B cell (primary cell): ENCODE data around the gene ALDH1A1. TPM values are rescaled to one million over a fixed set of nuclear protein-coding genes. Genes with fewer than 3 reads are reported as not detected.

ENCODE experiments used
- ATAC-seq: fragments of 200-7000 bp; cut with Tn5 transposase; one replicate; pipeline ENCODE4 v1.10.0; 2021; ENCODE audit warnings: low read depth, mild to moderate bottlenecking, moderate number of reproducible peaks, moderate library complexity
- CTCF ChIA-PET: fragments of 350-600 bp; sonication (Branson Sonifier 250); formaldehyde crosslinking; loops from one replicate; lab custom pipeline; 2021; ENCODE audit warnings: antibody characterized with exemption, inconsistent platforms; lab: Charles Lee
- POLR2A ChIA-PET: fragments of 350-600 bp; sonication (Branson Sonifier 250); formaldehyde crosslinking; loops from one replicate; lab custom pipeline; 2021; ENCODE audit warnings: antibody characterized with exemption; lab: Charles Lee
- DNase-seq: peaks from one replicate; pipeline ENCODE4 v3.0.0; 2013
- H2AFZ ChIP-seq: 2 replicates; pipeline ENCODE4 v1.6.1; 2012; ENCODE audit warnings: mild to moderate bottlenecking, low read depth, low read length; ENCODE audit not compliant: insufficient read depth, poor library complexity, severe bottlenecking
- H3K27ac ChIP-seq, 2 donors: 1 replicate in 1 of 2; 2 replicates in 1 of 2; pipeline ENCODE4 v1.5.1; 2012 to 2013; ENCODE audit warnings: low read length in 2 of 2, mild to moderate bottlenecking in 2 of 2, moderate library complexity in 1 of 2
- H3K27me3 ChIP-seq, 4 experiments: fragments of 200-600 bp in 1 of 4; sonication (generic) in 1 of 4; replicated peaks in 1 of 4; 1 replicate in 2 of 4; 2 replicates in 2 of 4; pipeline versions ENCODE4 v1.6.1 to v1.7.0; 2013 to 2016; ENCODE audit warnings: low read length in 3 of 4, mild to moderate bottlenecking in 2 of 4, mixed read lengths in 1 of 4, moderate library complexity in 1 of 4; ENCODE audit not compliant: insufficient read depth in 4 of 4, control insufficient read depth in 3 of 4; ENCODE audit errors: control extremely low read depth in 1 of 4
- H3K36me3 ChIP-seq, 2 experiments: replicated peaks in 1 of 2; 1 replicate in 1 of 2; 2 replicates in 1 of 2; pipeline versions ENCODE4 v1.6.1 to v1.7.1; 2013; ENCODE audit warnings: low read length in 1 of 2; ENCODE audit not compliant: insufficient read depth in 2 of 2, control insufficient read depth in 1 of 2; ENCODE audit errors: control extremely low read depth in 1 of 2, extremely low read depth in 1 of 2
- H3K4me1 ChIP-seq, 2 donors: fragments of 200-600 bp in 1 of 2; sonication (generic) in 1 of 2; 1 replicate in 1 of 2; 2 replicates in 1 of 2; pipeline versions ENCODE4 v1.5.1 to v1.6.1; 2013 to 2017; ENCODE audit warnings: low read length in 2 of 2; ENCODE audit not compliant: control insufficient read depth in 2 of 2, insufficient read depth in 2 of 2
- H3K4me2 ChIP-seq: replicated peaks from 2 replicates; pipeline ENCODE3; 2012; ENCODE audit warnings: mild to moderate bottlenecking, low read depth, low read length; ENCODE audit not compliant: poor library complexity, severe bottlenecking
- H3K4me3 ChIP-seq, 5 experiments: fragments of 200-600 bp in 1 of 5; sonication (generic) in 1 of 5; 1 replicate in 3 of 5; 2 replicates in 2 of 5; pipeline versions ENCODE4 v1.5.1 to v1.7.0; 2011 to 2016; ENCODE audit warnings: low read length in 4 of 5, mild to moderate bottlenecking in 4 of 5, low read depth in 2 of 5, control low read depth in 1 of 5, moderate library complexity in 1 of 5; ENCODE audit not compliant: insufficient read depth in 1 of 5; ENCODE audit errors: control extremely low read depth in 1 of 5, extremely low read depth in 1 of 5
- H3K79me2 ChIP-seq: fragments of 200-600 bp; sonication (generic); one replicate; pipeline ENCODE4 v1.6.0; 2016; ENCODE audit warnings: low read length; ENCODE audit not compliant: control insufficient read depth, insufficient read depth
- H3K9ac ChIP-seq: fragments of 200-600 bp; sonication (generic); 2 replicates; pipeline ENCODE4 v1.6.1; 2017; ENCODE audit warnings: mild to moderate bottlenecking, low read length, moderate library complexity
- H3K9me3 ChIP-seq, 3 donors: one replicate each; pipeline versions ENCODE4 v1.6.1 to v1.7.1; 2013; ENCODE audit warnings: low read length in 2 of 3; ENCODE audit not compliant: control insufficient read depth in 2 of 3, insufficient read depth in 1 of 3; ENCODE audit errors: control extremely low read depth in 1 of 3
- H4K20me1 ChIP-seq: 2 replicates; pipeline ENCODE4 v1.6.0; 2012; ENCODE audit warnings: mild to moderate bottlenecking, low read length; ENCODE audit not compliant: insufficient read depth, control insufficient read depth, poor library complexity, severe bottlenecking
- H3K27ac Mint-ChIP-seq: one replicate; pipeline ENCODE4 v1.8.0; 2021; ENCODE audit warnings: mixed read lengths
- H3K27me3 Mint-ChIP-seq: one replicate; pipeline ENCODE4 v1.8.0; 2021; ENCODE audit warnings: mixed read lengths
- H3K4me1 Mint-ChIP-seq: one replicate; pipeline ENCODE4 v1.8.0; 2021; ENCODE audit warnings: mixed read lengths
- H3K4me3 Mint-ChIP-seq: one replicate; pipeline ENCODE4 v1.8.0; 2021; ENCODE audit warnings: mixed read lengths
- H3K9me3 Mint-ChIP-seq: one replicate; pipeline ENCODE4 v1.8.0; 2022; ENCODE audit warnings: mixed read lengths; ENCODE audit not compliant: insufficient read depth
- EZH2 ChIP-seq: IDR thresholded peaks from 2 replicates; pipeline ENCODE4 v1.6.1; 2012; ENCODE audit warnings: borderline replicate concordance, low read depth, mild to moderate bottlenecking, moderate library complexity, low read length; ENCODE audit not compliant: insufficient read depth, poor library complexity, severe bottlenecking
- WGBS: methylation state at CpG from one replicate; pipeline ENCODE4 v1.1.5; 2013; ENCODE audit warnings: missing lambda C conversion rate; ENCODE audit not compliant: insufficient coverage; 5-methylcytosine and 5-hydroxymethylcytosine counted together
- intact Hi-C: fragments of 100-400 bp; cut with micrococcal nuclease; formaldehyde crosslinking; loops from one replicate; pipeline ENCODE4 v1.10.0; 2022
- polyA plus RNA-seq: library from polyadenylated mRNA; depleted of rRNA; stranded (reverse); fragments of >200 nt; gene quantifications from 2 replicates; pipeline ENCODE4 v1.2.3, GENCODE V29; 2012
- total RNA-seq, 2 donors: library from RNA; stranded (reverse); fragments of 120-200 nt in 1 of 2; gene quantifications; 1 replicate in 1 of 2; 2 replicates in 1 of 2; pipeline versions ENCODE4 v1.2.3 to v1.2.4, GENCODE V29; 2013 to 2022
- TF ChIP-seq, protein P1 (sequence below): fragments of 200-600 bp; IDR thresholded peaks from one replicate; pipeline ENCODE4 v1.8.0; 2022; ENCODE audit warnings: antibody characterized with exemption, mild to moderate bottlenecking

ALDH1A1 gene
- total and polyA plus RNA-seq, 2 donors (not counting 1 experiment from before 2014, with no cell fraction given): 0.43 TPM; not detected in 1

DNA sequence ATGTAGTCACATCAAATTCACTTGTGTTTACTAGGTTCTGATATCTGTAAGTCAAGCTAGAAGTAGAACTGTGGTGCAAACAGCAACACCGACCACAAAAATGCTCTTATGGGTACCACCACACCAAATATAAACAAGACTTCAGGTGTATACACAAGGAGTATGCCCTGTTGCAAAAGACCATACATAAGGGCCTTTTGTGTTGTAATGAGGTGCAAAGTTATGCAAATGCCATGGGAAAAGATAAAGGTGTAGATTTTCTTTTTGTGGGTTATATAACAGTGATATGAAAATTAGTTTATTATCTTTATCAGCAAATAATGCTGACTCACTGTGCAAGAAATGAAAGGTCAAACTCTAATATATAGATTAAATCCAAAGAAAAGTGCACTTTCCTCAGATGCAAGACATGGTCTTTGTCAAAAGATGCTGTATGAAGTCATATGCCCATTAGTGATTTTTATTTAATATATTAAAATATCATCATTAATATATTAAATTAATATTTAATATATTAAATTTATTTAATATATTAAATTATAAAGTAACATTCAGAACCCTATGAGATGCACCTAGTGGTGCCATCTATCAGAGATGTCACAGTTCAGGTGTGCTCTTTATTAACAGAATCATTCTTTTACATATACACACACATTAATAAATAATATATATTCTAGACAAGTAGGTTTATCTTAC, 26.7 kb upstream of the ALDH1A1 start:
- no peaks in the 10 kb centered on the region for H3K27me3 ChIP-seq
- no peaks in the 10 kb centered on the region for H3K79me2 ChIP-seq
- no peak for TF ChIP-seq EZH2
- H3K9me3 ChIP-seq: no peaks in the 10 kb centered on the region
- no peak overlapping the region for H3K27ac Mint-ChIP-seq
- H3K4me2 ChIP-seq: no peak overlapping the region
- no CpG with 5 or more reads among the region's 1 CpG for WGBS
- no peaks in the 10 kb centered on the region for H4K20me1 ChIP-seq
- no peaks in the 10 kb centered on the region for H3K4me1 Mint-ChIP-seq
- no peak overlapping the region for H3K4me3 ChIP-seq
- H3K9ac ChIP-seq: no peak overlapping the region
- no peak overlapping the region for H3K4me3 Mint-ChIP-seq
- DNase-seq (no peak), ATAC-seq (no peak)
- no peaks in the 10 kb centered on the region for H3K4me1 ChIP-seq
- intact Hi-C loops: no loop called here
- H3K9me3 Mint-ChIP-seq: no peaks in the 10 kb centered on the region
- no peak overlapping the region for H3K27ac ChIP-seq
- POLR2A ChIA-PET: no interaction called here
- no peaks in the 10 kb centered on the region for H3K27me3 Mint-ChIP-seq
- no peak overlapping the region for H2AFZ ChIP-seq
- H3K36me3 ChIP-seq: no peaks in the 10 kb centered on the region
- CTCF ChIA-PET: no interaction called here

DNA sequence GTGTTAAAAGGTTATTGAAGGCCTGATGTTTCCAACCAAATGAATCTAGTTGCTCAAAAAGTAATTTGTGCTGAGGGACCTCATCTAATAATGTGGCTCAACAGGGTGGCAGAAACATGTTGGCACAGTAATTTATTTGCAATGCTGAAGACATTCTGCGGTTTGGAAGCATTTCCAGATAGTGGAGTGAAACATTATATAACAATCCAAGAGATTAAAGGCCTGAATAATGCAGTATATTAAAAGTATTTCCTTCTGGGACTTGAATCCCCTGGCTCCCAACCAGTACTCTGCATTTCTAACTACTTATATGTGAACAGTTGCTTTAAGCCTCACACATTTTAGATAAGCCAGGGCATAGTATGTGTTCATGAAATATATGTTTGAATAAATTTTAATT, 25.9 kb upstream of the ALDH1A1 start:
- WGBS: no CpG with 5 or more reads among the region's 1 CpG
- no peaks in the 10 kb centered on the region for H3K4me1 Mint-ChIP-seq
- CTCF ChIA-PET: no interaction called here
- no peak for ATAC-seq
- Histone ChIP-seq H2AFZ (no peak overlapping the region), H3K4me1 (no peaks in the 10 kb centered on the region), H3K79me2 (no peaks in the 10 kb centered on the region), H3K4me3 (no peak overlapping the region), H3K27ac (no peak overlapping the region), H3K4me2 (no peak overlapping the region), H3K36me3 (no peaks in the 10 kb centered on the region), H3K27me3 (no peaks in the 10 kb centered on the region), H3K9ac (no peak overlapping the region), H4K20me1 (no peaks in the 10 kb centered on the region), H3K9me3 (no peaks in the 10 kb centered on the region)
- H3K27ac Mint-ChIP-seq: no peak overlapping the region
- H3K4me3 Mint-ChIP-seq: no peak overlapping the region
- no peak for DNase-seq
- no peaks in the 10 kb centered on the region for H3K27me3 Mint-ChIP-seq
- intact Hi-C loops: no loop called here
- POLR2A ChIA-PET: no interaction called here
- no peaks in the 10 kb centered on the region for H3K9me3 Mint-ChIP-seq
- TF ChIP-seq, protein P1, sequence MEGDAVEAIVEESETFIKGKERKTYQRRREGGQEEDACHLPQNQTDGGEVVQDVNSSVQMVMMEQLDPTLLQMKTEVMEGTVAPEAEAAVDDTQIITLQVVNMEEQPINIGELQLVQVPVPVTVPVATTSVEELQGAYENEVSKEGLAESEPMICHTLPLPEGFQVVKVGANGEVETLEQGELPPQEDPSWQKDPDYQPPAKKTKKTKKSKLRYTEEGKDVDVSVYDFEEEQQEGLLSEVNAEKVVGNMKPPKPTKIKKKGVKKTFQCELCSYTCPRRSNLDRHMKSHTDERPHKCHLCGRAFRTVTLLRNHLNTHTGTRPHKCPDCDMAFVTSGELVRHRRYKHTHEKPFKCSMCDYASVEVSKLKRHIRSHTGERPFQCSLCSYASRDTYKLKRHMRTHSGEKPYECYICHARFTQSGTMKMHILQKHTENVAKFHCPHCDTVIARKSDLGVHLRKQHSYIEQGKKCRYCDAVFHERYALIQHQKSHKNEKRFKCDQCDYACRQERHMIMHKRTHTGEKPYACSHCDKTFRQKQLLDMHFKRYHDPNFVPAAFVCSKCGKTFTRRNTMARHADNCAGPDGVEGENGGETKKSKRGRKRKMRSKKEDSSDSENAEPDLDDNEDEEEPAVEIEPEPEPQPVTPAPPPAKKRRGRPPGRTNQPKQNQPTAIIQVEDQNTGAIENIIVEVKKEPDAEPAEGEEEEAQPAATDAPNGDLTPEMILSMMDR: no peak
- no peak for TF ChIP-seq EZH2
